Sigmoid colon (tissue), 4 donors: ENCODE data around the gene MITD1.

Experiments used
- CTCF ChIP-seq, 4 experiments: fragments of 450-650 bp in 3 of 4; fragments of 200-600 bp in 1 of 4; IDR thresholded peaks; one replicate each; pipeline ENCODE4 v1.5.1; 2016 to 2019; ENCODE audit warnings: antibody characterized with exemption in 4 of 4, mild to moderate bottlenecking in 3 of 4, moderate library complexity in 2 of 4
- EP300 ChIP-seq, 4 donors: sonication (generic); formaldehyde crosslinking; IDR thresholded peaks; one replicate each; pipeline ENCODE4 v1.6.1; 2017; ENCODE audit warnings: antibody characterized with exemption in 4 of 4
- POLR2AphosphoS5 ChIP-seq, 4 donors: sonication (generic); formaldehyde crosslinking; IDR thresholded peaks; one replicate each; pipeline ENCODE4 v1.6.1; 2017; ENCODE audit warnings: antibody characterized with exemption in 4 of 4

- no peak for TF ChIP-seq CTCF (IDR thresholded peaks at IDR 0.05)
- TF ChIP-seq POLR2AphosphoS5 (IDR thresholded peaks at IDR 0.05): no peak
- no peak for TF ChIP-seq EP300 (IDR thresholded peaks at IDR 0.05)
Observed at GRCh38 chr2:99153921-99154604, 26.8 kb downstream of the MITD1 start.
